HepG2 (cell line): ENCODE results near the gene NHERF2. TPM values are rescaled to one million over a fixed set of nuclear protein-coding genes. Genes with fewer than 3 reads are reported as not detected.

Experiments
- KLF6 ChIP-seq: IDR thresholded peaks from 2 replicates; pipeline ENCODE4 v1.8.0; 2016; ENCODE audit warnings: missing biosample characterization, missing genetic modification reagents
- NFATC3 ChIP-seq: sonication (generic); formaldehyde crosslinking; IDR thresholded peaks from 2 replicates; pipeline ENCODE4 v1.5.1; 2020; ENCODE audit warnings: mild to moderate bottlenecking, missing genetic modification reagents
- NR2C2 ChIP-seq: sonication (generic); formaldehyde crosslinking; IDR thresholded peaks from 2 replicates; pipeline ENCODE4 v1.4.0; 2020; ENCODE audit warnings: missing genetic modification reagents, mild to moderate bottlenecking, moderate library complexity, borderline replicate concordance
- NRL ChIP-seq: sonication (generic); formaldehyde crosslinking; IDR thresholded peaks from 2 replicates; pipeline ENCODE4 v1.5.0; 2020; ENCODE audit warnings: missing genetic modification reagents, mild to moderate bottlenecking, moderate library complexity, borderline replicate concordance
- REXO4 ChIP-seq: sonication (generic); formaldehyde crosslinking; IDR thresholded peaks from 2 replicates; pipeline ENCODE4 v1.8.0; 2022; ENCODE audit warnings: missing genetic modification reagents, mild to moderate bottlenecking, borderline replicate concordance
- RNF219 ChIP-seq: sonication (generic); formaldehyde crosslinking; IDR thresholded peaks from 2 replicates; pipeline ENCODE4 v1.5.0; 2020; ENCODE audit warnings: mild to moderate bottlenecking, missing genetic modification reagents
- SIX1 ChIP-seq: sonication (generic); formaldehyde crosslinking; IDR thresholded peaks from 2 replicates; pipeline ENCODE4 v1.4.0; 2020; ENCODE audit warnings: missing genetic modification reagents, borderline replicate concordance
- TERF1 ChIP-seq: sonication (generic); formaldehyde crosslinking; IDR thresholded peaks from 2 replicates; pipeline ENCODE4 v1.8.0; 2022; ENCODE audit warnings: mild to moderate bottlenecking, missing genetic modification reagents, moderate library complexity
- ZC3H13 ChIP-seq: sonication (generic); formaldehyde crosslinking; IDR thresholded peaks from 2 replicates; pipeline ENCODE4 v1.8.1; 2023; ENCODE audit warnings: mild to moderate bottlenecking, missing genetic modification reagents, moderate library complexity
- ZFAT ChIP-seq: sonication (generic); formaldehyde crosslinking; conservative IDR thresholded peaks from 2 replicates; pipeline ENCODE4 v1.8.1; 2023; ENCODE audit warnings: missing genetic modification reagents, inconsistent platforms
- ZMAT5 ChIP-seq: sonication (generic); formaldehyde crosslinking; IDR thresholded peaks from 2 replicates; pipeline ENCODE4 v1.5.0; 2020; ENCODE audit warnings: mild to moderate bottlenecking, low read depth, missing genetic modification reagents, borderline replicate concordance
- ZNF124 ChIP-seq: sonication (generic); formaldehyde crosslinking; IDR thresholded peaks from 2 replicates; pipeline ENCODE4 v1.4.0; 2020; ENCODE audit warnings: missing genetic modification reagents
- ZNF17 ChIP-seq: sonication (generic); formaldehyde crosslinking; IDR thresholded peaks from 2 replicates; pipeline ENCODE4 v1.5.0; 2020; ENCODE audit warnings: mild to moderate bottlenecking, missing genetic modification reagents
- ZNF44 ChIP-seq: sonication (generic); formaldehyde crosslinking; IDR thresholded peaks from 2 replicates; pipeline ENCODE4 v1.5.1; 2020; ENCODE audit warnings: mild to moderate bottlenecking, missing genetic modification reagents
- ZNF569 ChIP-seq: sonication (generic); formaldehyde crosslinking; IDR thresholded peaks from 2 replicates; pipeline ENCODE4 v1.5.0; 2020; ENCODE audit warnings: mild to moderate bottlenecking, missing genetic modification reagents, moderate library complexity, borderline replicate concordance
- polyA plus RNA-seq, 8 experiments: library from polyadenylated mRNA; depleted of rRNA in 3 of 8; stranded (reverse) in 7 of 8; unstranded in 1 of 8; fragments of >200 nt; fragmentation: Illumina TruSeq in 4 of 8; extraction: Trizol in 4 of 8; gene quantifications; 2 replicates each; pipeline versions ENCODE4 v1.2.1 to v1.2.3, GENCODE V29; 2011 to 2016; ENCODE audit warnings: low read depth in 4 of 8, missing spikeins in 1 of 8, mixed read lengths in 1 of 8; ENCODE audit not compliant: insufficient read depth in 1 of 8
- total RNA-seq, 5 experiments: library from RNA; depleted of rRNA; stranded (reverse); fragments of >200 nt; fragmentation: Illumina TruSeq; extraction: Trizol; gene quantifications; 2 replicates each; pipeline ENCODE4 v1.2.3, GENCODE V29; 2016; ENCODE audit warnings: low read depth in 1 of 5
- TF ChIP-seq, protein P1 (sequence below): sonication (generic); formaldehyde crosslinking; IDR thresholded peaks from 2 replicates; pipeline ENCODE4 v1.4.0; 2020; ENCODE audit warnings: missing genetic modification reagents, mild to moderate bottlenecking, borderline replicate concordance
- TF ChIP-seq, protein P2 (sequence below): sonication (generic); formaldehyde crosslinking; IDR thresholded peaks from 2 replicates; pipeline ENCODE4 v1.4.0; 2020; ENCODE audit warnings: mild to moderate bottlenecking, missing genetic modification reagents
- TF ChIP-seq, protein P3 (sequence below): IDR thresholded peaks from 2 replicates; pipeline ENCODE4 v1.6.1; 2012; ENCODE audit warnings: inconsistent platforms
- TF ChIP-seq, protein P4 (sequence below): sonication (generic); formaldehyde crosslinking; IDR thresholded peaks from 2 replicates; pipeline ENCODE4 v1.4.0; 2020; ENCODE audit warnings: missing genetic modification reagents
- TF ChIP-seq, protein P5 (sequence below): fragments of 450-650 bp; IDR thresholded peaks from 2 replicates; pipeline ENCODE4 v1.6.1; 2016

Gene NHERF2
- total and polyA plus RNA-seq, 2 of the 13 experiments (the other 11 are each of a cell fraction or from before 2014, with no cell fraction given) = 23.7 to 39.3 TPM

DNA sequence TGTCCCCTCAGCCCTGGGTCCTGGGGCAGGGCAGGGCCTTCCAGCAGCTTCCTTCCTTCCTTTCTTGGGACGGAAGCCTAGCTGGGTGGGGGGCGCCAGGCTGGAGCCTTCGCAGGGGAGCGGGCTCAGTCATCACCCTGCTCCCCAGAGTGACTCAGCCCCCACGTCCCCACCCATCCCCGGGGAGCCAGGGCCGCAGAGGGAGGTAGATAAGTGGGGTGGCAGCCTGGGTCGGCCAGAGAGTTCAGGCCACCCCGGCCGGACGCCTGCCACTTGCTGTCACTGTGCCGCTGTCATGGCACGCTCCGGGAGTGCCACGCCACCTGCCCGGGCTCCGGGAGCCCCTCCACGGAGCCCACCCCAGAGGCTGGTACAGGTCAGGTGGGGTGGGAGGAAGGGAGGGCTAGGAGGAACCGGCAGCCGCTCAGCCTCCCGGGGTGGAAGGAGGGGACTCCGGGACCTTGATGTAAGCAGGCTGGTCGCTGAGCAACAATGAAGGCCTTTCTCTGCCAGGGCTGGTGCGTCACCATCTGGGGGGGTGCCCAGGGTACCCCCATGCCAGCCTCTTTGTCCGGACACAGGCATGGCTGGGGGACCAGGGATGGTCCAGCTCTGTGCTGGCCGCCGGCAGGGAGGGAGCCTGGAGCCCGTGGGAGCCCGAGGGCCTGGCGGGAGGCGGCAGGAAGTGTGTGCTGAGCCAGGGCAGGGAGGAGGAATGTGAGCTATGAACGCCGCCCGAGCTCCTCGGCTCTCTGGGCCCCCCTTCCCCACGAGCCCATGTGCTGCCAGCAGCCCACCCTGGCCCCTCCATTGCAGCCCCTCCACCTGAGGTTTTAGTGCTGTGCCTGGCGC lies 6.6 kb downstream of the NHERF2 start (continued):
- no peak for TF ChIP-seq ZMAT5 (CRISPR knock-in tag)
- TF ChIP-seq TERF1 (CRISPR knock-in tag) = no peak
- TF ChIP-seq, protein P1, sequence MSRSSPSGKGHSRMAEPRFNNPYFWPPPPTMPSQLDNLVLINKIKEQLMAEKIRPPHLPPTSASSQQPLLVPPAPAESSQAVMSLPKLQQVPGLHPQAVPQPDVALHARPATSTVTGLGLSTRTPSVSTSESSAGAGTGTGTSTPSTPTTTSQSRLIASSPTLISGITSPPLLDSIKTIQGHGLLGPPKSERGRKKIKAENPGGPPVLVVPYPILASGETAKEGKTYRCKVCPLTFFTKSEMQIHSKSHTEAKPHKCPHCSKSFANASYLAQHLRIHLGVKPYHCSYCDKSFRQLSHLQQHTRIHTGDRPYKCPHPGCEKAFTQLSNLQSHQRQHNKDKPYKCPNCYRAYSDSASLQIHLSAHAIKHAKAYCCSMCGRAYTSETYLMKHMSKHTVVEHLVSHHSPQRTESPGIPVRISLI (CRISPR knock-in tag) = no peak
- no peak for TF ChIP-seq ZC3H13 (CRISPR knock-in tag)
- TF ChIP-seq ZFAT (CRISPR knock-in tag) = no peak
- no peak for TF ChIP-seq NFATC3 (CRISPR knock-in tag)
- TF ChIP-seq SIX1 (CRISPR knock-in tag) = no peak
- TF ChIP-seq RNF219 (CRISPR knock-in tag) = no peak
- no peak for TF ChIP-seq ZNF44 (CRISPR knock-in tag)
- TF ChIP-seq NRL (CRISPR knock-in tag) = no peak
- TF ChIP-seq, protein P2, sequence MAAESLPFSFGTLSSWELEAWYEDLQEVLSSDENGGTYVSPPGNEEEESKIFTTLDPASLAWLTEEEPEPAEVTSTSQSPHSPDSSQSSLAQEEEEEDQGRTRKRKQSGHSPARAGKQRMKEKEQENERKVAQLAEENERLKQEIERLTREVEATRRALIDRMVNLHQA (CRISPR knock-in tag) = no peak
- TF ChIP-seq ZNF17 (CRISPR knock-in tag) = no peak
- TF ChIP-seq, protein P3, sequence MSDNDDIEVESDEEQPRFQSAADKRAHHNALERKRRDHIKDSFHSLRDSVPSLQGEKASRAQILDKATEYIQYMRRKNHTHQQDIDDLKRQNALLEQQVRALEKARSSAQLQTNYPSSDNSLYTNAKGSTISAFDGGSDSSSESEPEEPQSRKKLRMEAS = no peak
- no peak for TF ChIP-seq ZNF124 (CRISPR knock-in tag)
- TF ChIP-seq REXO4 (CRISPR knock-in tag) = no peak
- TF ChIP-seq, protein P4, sequence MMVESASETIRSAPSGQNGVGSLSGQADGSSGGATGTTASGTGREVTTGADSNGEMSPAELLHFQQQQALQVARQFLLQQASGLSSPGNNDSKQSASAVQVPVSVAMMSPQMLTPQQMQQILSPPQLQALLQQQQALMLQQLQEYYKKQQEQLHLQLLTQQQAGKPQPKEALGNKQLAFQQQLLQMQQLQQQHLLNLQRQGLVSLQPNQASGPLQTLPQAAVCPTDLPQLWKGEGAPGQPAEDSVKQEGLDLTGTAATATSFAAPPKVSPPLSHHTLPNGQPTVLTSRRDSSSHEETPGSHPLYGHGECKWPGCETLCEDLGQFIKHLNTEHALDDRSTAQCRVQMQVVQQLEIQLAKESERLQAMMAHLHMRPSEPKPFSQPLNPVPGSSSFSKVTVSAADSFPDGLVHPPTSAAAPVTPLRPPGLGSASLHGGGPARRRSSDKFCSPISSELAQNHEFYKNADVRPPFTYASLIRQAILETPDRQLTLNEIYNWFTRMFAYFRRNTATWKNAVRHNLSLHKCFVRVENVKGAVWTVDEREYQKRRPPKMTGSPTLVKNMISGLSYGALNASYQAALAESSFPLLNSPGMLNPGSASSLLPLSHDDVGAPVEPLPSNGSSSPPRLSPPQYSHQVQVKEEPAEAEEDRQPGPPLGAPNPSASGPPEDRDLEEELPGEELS (CRISPR knock-in tag) = no peak
- TF ChIP-seq KLF6 (CRISPR knock-in tag) = no peak
- no peak for TF ChIP-seq ZNF569
- no peak for TF ChIP-seq NR2C2 (CRISPR knock-in tag)
- TF ChIP-seq, protein P5, sequence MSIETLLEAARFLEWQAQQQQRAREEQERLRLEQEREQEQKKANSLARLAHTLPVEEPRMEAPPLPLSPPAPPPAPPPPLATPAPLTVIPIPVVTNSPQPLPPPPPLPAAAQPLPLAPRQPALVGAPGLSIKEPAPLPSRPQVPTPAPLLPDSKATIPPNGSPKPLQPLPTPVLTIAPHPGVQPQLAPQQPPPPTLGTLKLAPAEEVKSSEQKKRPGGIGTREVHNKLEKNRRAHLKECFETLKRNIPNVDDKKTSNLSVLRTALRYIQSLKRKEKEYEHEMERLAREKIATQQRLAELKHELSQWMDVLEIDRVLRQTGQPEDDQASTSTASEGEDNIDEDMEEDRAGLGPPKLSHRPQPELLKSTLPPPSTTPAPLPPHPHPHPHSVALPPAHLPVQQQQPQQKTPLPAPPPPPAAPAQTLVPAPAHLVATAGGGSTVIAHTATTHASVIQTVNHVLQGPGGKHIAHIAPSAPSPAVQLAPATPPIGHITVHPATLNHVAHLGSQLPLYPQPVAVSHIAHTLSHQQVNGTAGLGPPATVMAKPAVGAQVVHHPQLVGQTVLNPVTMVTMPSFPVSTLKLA = no peak
